ENCODE data around the gene GPATCH11. TPM values are rescaled to one million over a fixed set of nuclear protein-coding genes. Genes with fewer than 3 reads are reported as not detected.

Gene GPATCH11
- total RNA-seq, 1 donor from 2014 or later, result 10.8 TPM

DNA sequence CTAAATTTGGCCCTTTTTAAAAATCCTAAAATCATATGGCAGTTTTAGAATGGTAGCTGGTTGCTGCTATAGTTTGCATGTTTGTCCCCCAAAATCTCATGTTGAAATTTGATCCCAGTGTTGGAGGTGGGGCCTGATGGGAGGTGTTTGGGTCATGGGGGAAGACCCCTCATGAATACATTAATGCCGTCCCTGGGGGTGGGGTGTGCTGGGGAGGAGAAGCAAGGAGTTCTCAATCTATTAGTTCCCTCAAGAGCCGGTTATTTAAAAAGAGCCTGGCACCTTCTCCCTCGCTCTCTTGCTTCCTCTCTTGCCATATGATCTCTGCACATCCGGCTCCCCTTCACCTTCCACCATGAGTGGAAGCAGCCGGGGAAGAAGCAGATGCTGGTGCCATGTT lies 20.8 kb downstream of the GPATCH11 start:
- TF ChIP-seq, protein P1, sequence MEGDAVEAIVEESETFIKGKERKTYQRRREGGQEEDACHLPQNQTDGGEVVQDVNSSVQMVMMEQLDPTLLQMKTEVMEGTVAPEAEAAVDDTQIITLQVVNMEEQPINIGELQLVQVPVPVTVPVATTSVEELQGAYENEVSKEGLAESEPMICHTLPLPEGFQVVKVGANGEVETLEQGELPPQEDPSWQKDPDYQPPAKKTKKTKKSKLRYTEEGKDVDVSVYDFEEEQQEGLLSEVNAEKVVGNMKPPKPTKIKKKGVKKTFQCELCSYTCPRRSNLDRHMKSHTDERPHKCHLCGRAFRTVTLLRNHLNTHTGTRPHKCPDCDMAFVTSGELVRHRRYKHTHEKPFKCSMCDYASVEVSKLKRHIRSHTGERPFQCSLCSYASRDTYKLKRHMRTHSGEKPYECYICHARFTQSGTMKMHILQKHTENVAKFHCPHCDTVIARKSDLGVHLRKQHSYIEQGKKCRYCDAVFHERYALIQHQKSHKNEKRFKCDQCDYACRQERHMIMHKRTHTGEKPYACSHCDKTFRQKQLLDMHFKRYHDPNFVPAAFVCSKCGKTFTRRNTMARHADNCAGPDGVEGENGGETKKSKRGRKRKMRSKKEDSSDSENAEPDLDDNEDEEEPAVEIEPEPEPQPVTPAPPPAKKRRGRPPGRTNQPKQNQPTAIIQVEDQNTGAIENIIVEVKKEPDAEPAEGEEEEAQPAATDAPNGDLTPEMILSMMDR (IDR thresholded peaks at IDR 0.05), result no peak
- Histone ChIP-seq H3K36me3 (peaks cover 84% of the 10 kb centered on the region), H3K27ac (no peak overlapping the region), H3K4me1 (no peaks in the 10 kb centered on the region), H3K4me3 (no peak overlapping the region), H3K27me3 (ENCODE audit: low read depth) (no peaks in the 10 kb centered on the region), H3K9me3 (no peaks in the 10 kb centered on the region)
- intact Hi-C loops (cut with DNase I), result no loop called here
- ATAC-seq (no peak), DNase-seq (no peak)

GRCh38 chr2:37109523-37109922 lies 25.2 kb downstream of the GPATCH11 start:
- peaks cover 98% of the 10 kb centered on the region for H3K36me3 ChIP-seq

DNA sequence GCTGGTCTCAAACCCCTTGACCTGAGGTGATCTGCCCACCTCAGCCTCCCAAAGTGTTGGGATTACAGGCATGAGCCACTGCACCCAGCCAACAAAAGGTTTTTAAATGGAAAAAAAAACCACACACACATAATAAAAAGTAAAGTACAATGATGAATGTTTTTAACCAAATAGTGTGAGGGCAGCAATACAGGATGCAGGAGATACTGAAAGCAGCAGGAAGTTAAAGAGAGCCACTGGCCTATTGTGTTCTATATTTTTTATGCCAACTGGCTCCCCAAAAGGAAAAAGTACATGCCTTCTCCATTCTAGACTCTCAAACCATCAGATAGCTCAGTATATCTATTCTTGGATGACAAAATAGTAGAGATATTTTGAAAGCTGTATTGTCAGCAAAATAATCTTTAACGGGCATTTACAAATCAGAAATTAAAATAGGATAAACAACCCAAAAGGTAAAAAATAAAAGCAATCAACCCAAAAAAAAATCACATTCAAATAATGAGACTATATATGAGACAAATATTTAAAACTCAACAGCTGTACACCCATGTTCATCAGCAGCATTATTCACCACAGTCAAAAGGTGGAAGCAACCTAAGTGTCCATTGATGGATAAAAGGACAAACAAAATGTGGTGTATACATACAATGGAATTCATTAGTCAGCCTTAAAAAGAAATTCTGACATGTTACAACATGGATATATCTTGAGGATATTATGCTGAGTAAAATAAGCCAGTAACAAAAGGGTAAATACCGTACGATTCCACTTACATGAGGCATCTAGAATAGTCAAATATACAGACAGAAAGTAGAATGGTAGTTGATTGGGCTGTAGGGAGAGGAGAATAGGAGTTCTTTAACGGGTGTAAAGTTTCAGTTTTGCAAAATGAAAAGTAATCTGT lies 26.2 kb downstream of the GPATCH11 start:
- TF ChIP-seq, protein P1 (IDR thresholded peaks at IDR 0.05), result no peak
- Histone ChIP-seq H3K27ac (no peak overlapping the region), H3K4me1 (no peaks in the 10 kb centered on the region), H3K9me3 (no peaks in the 10 kb centered on the region), H3K27me3 (ENCODE audit: low read depth) (no peaks in the 10 kb centered on the region), H3K36me3 (peaks cover 99% of the 10 kb centered on the region), H3K4me3 (no peak overlapping the region)
- intact Hi-C loops (cut with DNase I), result no loop called here
- no peak for ATAC-seq
- no peak for DNase-seq

More at GRCh38 chr2:37109523-37109922, 25.2 kb downstream of the GPATCH11 start:
- no peak overlapping the region for H3K27ac ChIP-seq
- no peaks in the 10 kb centered on the region for H3K27me3 ChIP-seq (ENCODE audit: low read depth)
- DNase-seq (no peak), ATAC-seq (no peak)
- H3K4me3 ChIP-seq, result no peak overlapping the region
- H3K4me1 ChIP-seq, result no peaks in the 10 kb centered on the region
- no peaks in the 10 kb centered on the region for H3K9me3 ChIP-seq
- intact Hi-C loops (cut with DNase I), result no loop called here
- TF ChIP-seq, protein P1 (IDR thresholded peaks at IDR 0.05), result no peak

GRCh38 chr2:37111958-37112357 lies 27.6 kb downstream of the GPATCH11 start:
- Histone ChIP-seq H3K27me3 (ENCODE audit: low read depth) (no peaks in the 10 kb centered on the region), H3K4me1 (no peaks in the 10 kb centered on the region), H3K27ac (no peak overlapping the region), H3K4me3 (no peak overlapping the region), H3K9me3 (no peaks in the 10 kb centered on the region), H3K36me3 (peaks cover 99% of the 10 kb centered on the region)
- intact Hi-C loops (cut with DNase I), result no loop called here
- DNase-seq (no peak), ATAC-seq (no peak)
- TF ChIP-seq, protein P1 (IDR thresholded peaks at IDR 0.05), result no peak

DNA sequence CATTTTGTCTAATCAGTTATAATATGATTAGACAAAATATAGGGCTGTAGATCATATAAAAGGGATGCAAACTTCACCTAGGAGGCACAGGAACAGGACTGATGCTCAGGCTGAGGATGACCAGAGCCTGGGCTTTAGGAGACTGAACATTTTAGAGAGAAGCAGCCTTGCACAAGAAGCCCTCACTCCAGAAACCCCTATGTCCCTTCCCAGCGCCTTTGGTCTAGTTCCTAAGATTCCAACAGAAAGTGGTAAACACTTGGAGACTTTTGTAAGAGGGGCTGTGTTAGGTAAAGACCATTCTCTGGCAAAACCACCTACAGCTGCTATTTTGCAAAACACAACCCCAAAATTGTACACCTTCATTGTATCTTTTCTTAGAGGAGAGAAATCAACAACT lies 33.2 kb downstream of the GPATCH11 start:
- Histone ChIP-seq H3K27ac (no peak overlapping the region), H3K27me3 (ENCODE audit: low read depth) (no peaks in the 10 kb centered on the region), H3K4me3 (no peak overlapping the region), H3K9me3 (no peaks in the 10 kb centered on the region), H3K36me3 (peaks cover 97% of the 10 kb centered on the region), H3K4me1 (no peaks in the 10 kb centered on the region)
- TF ChIP-seq, protein P1 (IDR thresholded peaks at IDR 0.05), result no peak
- intact Hi-C loops (cut with DNase I), result no loop called here
- ATAC-seq (no peak), DNase-seq (no peak)

Measured in lower lobe of right lung (tissue), 2 donors.